ENCODE measurements around the gene SEMA7A. TPM values are rescaled to one million over a fixed set of nuclear protein-coding genes. Genes with fewer than 3 reads are reported as not detected.
"Not testable (repeated sequence)": the region's sequence is repeated elsewhere in the genome, so short reads cannot be mapped to it uniquely, and the experiment has no call there.

The SEMA7A gene
- total RNA-seq, 1 donor from 2014 or later, result 6.8 TPM

- intact Hi-C loops (cut with micrococcal nuclease), result no loop called here
These were observed 57.5 kb downstream of the SEMA7A start for GRCh38 chr15:74376226-74376625.

DNA sequence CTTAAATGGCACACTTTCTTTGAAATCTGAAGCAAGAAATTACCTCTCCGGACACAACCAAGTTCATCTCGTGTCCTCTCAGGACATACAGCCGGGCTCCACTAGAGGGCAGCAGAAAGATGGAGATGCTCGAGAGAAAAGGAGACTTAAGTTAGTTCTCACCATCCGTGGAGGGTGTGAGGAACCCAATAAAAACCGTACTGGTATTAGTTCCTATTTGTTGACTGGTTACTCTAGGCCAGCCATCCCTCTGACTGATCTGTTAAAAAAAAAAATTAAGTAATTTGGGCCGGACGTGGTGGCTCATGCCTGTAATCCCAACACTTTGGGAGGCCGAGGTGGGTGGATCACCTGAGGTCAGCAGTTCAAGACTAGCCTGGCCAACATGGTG, 58.5 kb downstream of the SEMA7A start:
- intact Hi-C loops (cut with micrococcal nuclease), result loop anchor here (1.0 to 2.0 kb wide), 2 partner anchors 28 to 63 kb away; no protein-coding TSS in a partner anchor

DNA sequence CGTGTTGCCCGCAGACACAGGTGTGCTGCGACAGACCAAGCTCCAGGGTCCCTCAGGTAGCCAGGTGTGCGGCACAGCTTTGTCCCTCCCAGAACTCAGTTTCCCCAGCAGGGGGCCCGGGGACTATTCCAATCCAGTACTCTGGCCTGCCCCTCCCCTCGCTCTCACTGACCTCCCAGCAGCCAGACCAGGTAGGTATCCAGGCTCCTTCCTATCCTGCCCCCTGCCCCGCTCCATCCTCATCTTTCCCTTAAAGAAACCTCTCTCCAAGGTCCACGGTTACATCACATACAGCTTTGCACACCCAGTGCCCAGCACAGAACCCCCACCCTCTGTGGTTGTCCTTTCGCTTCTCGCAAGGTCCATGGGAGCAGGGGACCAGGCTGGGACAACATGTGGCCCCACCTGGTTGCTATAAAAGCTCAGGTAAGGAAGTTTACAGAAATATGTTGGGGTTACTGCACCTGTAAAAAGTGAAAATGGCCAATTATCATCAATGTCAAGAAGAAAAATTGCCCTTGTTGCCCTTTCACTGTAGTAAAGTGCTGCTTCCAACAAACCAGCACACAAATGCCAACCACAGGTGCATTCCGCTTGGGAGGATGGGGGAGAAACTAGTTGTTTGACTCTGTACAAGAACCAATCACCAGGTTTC, 59.0 kb downstream of the SEMA7A start:
- intact Hi-C loops (cut with micrococcal nuclease), result loop anchor here (1.0 to 5.0 kb wide), 7 partner anchors 28 to 413 kb away; partner anchors contain the start of genes CLK3 and UBL7

- intact Hi-C loops (cut with micrococcal nuclease), result loop anchor here (1.0 to 5.0 kb wide), 8 partner anchors 29 to 413 kb away; partner anchors contain the start of genes CLK3 and UBL7
These were observed 59.8 kb downstream of the SEMA7A start for GRCh38 chr15:74373731-74374647.

GRCh38 chr15:74373056-74373650, 60.6 kb downstream of the SEMA7A start:
- intact Hi-C loops (cut with micrococcal nuclease), result loop anchor here (1.0 to 5.0 kb wide), 3 partner anchors 259 to 414 kb away; no protein-coding TSS in a partner anchor

- intact Hi-C loops (cut with micrococcal nuclease), result loop anchor here (5.0 kb wide), 1 partner anchor 417 kb away; no protein-coding TSS in a partner anchor
These were observed 63.3 kb downstream of the SEMA7A start for GRCh38 chr15:74370471-74370870.

DNA sequence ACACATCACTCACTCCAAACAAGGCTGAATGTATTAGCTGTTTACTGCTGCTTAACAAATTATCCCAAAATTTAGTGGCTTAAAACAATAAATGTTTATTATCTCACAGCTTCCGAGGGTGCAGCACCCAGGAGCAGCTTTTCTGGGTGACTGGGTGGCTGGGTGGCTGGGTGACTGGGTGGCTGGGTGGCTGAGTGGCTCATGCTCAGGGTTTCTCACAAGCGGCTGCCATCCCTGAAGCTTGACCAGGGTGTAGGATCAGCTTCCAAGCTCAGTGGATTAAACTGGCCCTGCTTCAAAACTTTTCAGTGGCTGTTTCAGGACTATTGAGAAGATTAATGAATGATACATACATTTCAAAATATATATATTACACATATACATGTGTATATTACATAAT, 64.0 kb downstream of the SEMA7A start:
- intact Hi-C loops (cut with micrococcal nuclease), result loop anchor here (5.0 kb wide), 1 partner anchor 418 kb away; no protein-coding TSS in a partner anchor

GRCh38 chr15:74369084-74369745, 64.5 kb downstream of the SEMA7A start:
- intact Hi-C loops (cut with micrococcal nuclease), result no loop called here

DNA sequence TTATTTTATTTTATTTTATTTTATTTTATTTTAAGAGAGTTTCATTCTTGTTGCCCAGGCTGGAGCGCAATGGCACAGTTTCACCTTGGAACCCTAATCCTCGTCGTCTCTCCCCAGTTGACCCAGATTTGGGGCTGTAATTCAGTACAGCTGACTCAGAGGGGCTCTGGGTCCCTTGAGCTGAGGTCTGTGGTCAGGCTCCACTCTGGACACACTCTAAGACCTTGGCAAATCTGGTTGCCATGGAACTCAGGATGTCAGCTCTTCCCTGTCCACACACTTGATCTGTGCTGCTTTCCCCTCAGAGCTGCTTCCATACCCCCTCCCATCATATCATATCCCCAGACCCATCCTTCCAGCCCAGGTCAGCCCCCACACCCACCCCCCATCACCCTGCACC, 65.6 kb downstream of the SEMA7A start:
- intact Hi-C loops (cut with micrococcal nuclease), result no loop called here

DNA sequence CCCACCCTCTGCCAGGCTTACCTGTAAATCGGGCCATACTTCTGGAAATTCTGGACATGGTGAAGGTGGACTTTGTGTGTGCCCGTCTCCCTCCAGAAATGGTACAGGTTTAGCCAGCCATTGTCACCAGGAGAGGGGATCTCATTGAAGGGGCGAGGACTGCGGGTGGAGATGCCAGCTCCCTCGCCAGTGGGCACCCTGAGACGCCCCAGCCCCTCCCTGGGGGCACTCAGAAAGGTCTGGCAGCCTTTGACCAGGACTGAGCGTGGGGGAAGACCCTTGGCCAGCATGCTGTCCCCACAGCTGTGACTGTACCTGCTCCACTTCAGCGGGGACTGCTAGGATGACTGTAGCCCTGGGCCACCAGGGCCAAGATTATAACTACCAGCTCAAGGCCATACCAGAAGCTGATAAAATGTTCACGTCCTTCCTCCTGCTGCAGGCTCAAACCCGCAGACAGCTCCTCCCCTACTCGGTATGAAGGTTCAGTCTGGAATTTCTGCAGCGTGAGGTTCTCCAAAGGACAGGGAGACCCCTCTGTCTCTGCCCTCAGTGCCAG, 66.4 kb downstream of the SEMA7A start, which contains the start of gene CYP11A1:
Gene CYP11A1, minus strand, starts transcription at position 351 of the 559 bp plus-strand sequence. Its CDS starts 61 bp downstream, at position 290.
- intact Hi-C loops (cut with micrococcal nuclease), result no loop called here

- intact Hi-C loops (cut with micrococcal nuclease), result no loop called here
These were observed 67.9 kb downstream of the SEMA7A start for GRCh38 chr15:74365598-74366445.

DNA sequence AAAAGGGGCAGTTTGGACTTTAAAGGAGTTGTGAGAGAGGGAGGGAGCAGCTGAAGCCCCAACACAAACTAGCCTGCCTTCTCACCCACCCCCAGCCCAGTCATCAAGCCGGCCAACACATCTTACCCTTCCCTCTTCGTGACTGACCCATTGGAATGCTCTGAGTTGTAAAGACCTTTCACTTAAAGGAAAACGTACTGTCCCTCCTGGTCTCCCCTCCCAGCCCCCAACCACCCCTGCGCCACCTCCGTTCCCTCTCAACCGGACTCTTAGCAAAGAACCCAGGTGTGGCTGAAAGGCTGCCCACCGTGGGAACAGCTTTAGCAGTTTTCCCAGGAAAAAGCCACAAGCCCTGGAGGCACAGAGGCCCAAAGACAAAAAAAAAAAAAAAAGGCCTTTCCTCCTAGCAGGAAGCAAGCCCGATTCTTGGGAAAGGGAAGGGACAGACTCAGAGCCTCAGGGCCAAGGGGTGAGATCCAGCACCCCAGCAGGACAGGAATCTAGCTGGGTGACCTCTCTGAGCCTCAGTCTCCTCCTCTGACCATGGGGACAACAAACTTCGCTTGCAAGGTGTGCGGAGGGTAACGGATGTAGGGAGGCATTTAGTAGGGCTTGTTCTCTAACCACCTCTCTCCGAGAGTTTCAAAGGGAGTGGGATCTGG, 68.7 kb downstream of the SEMA7A start:
- intact Hi-C loops (cut with micrococcal nuclease), result no loop called here

- intact Hi-C loops (cut with micrococcal nuclease), result no loop called here
These were observed 71.3 kb downstream of the SEMA7A start for GRCh38 chr15:74362482-74362881.

DNA sequence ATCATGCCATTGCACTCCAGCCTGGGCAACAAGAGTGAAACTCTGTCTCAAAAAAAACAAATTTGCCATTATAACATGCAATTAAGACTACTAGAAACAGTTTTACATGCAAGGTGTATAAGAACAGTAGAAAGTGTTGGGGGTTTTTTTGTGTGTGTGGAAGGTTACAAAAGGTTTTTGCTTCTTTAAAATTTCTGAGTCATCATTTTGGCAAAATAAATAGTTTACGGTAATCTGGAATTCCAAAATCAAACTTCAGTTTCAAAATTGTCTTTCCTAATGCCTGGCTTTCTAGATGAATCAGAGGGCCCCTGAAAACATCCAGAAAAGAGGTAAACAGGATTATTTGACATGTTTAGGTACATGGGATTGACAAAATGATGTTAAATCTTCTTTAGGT, 72.9 kb downstream of the SEMA7A start:
- intact Hi-C loops (cut with micrococcal nuclease), result not testable (repeated sequence)

- intact Hi-C loops (cut with micrococcal nuclease), result not testable (repeated sequence)
These were observed 74.4 kb downstream of the SEMA7A start for GRCh38 chr15:74359376-74359775.
